ENCODE data around the gene PTGIR. TPM values are rescaled to one million over a fixed set of nuclear protein-coding genes. Genes with fewer than 3 reads are reported as not detected.
A peak's percentile ranks its signal among the peaks of the same experiment; 100 is the strongest.

PTGIR gene
- total RNA-seq, 3 donors from 2014 or later (not counting 1 experiment from before 2014, with no cell fraction given) = 0.75 to 1.4 (median 1.0) TPM

DNA sequence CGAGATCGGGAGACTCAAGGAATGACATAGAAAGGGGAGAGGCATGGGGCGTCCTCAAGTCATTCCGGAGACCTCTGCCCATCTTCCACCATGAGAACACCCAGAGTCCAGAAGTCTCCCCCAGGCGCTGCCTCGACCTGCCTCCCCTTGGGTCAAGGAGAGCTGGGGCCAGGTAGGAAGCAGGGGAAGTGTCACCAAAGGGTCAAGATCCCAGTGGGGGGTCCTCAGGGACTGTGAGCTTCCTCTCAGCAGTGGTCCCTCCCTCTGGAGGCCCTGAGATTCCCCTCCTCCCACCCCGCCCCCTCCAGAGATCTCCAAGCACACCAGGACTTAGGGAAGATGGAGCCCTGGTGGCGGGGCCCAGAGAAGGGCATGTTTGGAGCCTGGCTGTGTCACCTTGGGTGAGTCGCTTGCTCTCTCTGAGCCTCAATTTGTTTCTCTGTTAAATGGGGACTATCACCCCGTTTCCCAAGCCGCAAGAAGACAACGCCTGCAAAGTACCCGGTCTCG is 35.2 kb upstream of the PTGIR start:
- no peak overlapping the region for H3K27ac ChIP-seq (ENCODE audit: low read length)
- Mint-ChIP-seq H3K4me3 (peak overlapping the region; percentile 70), H3K4me1 (peaks cover 16 to 32% of the 10 kb centered on the region in 2 donors), H3K27me3 (ENCODE audit: low read depth in 2 of 2) (peaks cover 17 to 26% of the 10 kb centered on the region in 2 donors), H3K9me3 (no peaks in the 10 kb centered on the region), H3K27ac (peak overlapping the region in 1 of 2 donors; percentile 88), H3K36me3 (no peaks in the 10 kb centered on the region)
- peaks cover 29% of the 10 kb centered on the region for H3K4me1 ChIP-seq (ENCODE audit: control insufficient read depth, insufficient read depth, low read length)
- DNase-seq (peak in 1 of 2 donors; percentile 37), ATAC-seq (no peak)
- H3K36me3 ChIP-seq (ENCODE audit: control insufficient read depth, insufficient read depth, low read length) = no peaks in the 10 kb centered on the region
- TF ChIP-seq, protein P1, sequence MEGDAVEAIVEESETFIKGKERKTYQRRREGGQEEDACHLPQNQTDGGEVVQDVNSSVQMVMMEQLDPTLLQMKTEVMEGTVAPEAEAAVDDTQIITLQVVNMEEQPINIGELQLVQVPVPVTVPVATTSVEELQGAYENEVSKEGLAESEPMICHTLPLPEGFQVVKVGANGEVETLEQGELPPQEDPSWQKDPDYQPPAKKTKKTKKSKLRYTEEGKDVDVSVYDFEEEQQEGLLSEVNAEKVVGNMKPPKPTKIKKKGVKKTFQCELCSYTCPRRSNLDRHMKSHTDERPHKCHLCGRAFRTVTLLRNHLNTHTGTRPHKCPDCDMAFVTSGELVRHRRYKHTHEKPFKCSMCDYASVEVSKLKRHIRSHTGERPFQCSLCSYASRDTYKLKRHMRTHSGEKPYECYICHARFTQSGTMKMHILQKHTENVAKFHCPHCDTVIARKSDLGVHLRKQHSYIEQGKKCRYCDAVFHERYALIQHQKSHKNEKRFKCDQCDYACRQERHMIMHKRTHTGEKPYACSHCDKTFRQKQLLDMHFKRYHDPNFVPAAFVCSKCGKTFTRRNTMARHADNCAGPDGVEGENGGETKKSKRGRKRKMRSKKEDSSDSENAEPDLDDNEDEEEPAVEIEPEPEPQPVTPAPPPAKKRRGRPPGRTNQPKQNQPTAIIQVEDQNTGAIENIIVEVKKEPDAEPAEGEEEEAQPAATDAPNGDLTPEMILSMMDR (IDR thresholded peaks at IDR 0.05) = no peak
- H3K27me3 ChIP-seq (ENCODE audit: control insufficient read depth, insufficient read depth, low read length) = peaks cover 28% of the 10 kb centered on the region
- 10% methylated on average over 14 of the region's 14 CpGs for WGBS (ENCODE audit: insufficient coverage)
- intact Hi-C loops (cut with micrococcal nuclease) = no loop called here
- no peaks in the 10 kb centered on the region for H3K9me3 ChIP-seq (ENCODE audit: control insufficient read depth, insufficient read depth, low read length)
- peak overlapping the region; percentile 28 for H3K4me3 ChIP-seq (ENCODE audit: low read length)

DNA sequence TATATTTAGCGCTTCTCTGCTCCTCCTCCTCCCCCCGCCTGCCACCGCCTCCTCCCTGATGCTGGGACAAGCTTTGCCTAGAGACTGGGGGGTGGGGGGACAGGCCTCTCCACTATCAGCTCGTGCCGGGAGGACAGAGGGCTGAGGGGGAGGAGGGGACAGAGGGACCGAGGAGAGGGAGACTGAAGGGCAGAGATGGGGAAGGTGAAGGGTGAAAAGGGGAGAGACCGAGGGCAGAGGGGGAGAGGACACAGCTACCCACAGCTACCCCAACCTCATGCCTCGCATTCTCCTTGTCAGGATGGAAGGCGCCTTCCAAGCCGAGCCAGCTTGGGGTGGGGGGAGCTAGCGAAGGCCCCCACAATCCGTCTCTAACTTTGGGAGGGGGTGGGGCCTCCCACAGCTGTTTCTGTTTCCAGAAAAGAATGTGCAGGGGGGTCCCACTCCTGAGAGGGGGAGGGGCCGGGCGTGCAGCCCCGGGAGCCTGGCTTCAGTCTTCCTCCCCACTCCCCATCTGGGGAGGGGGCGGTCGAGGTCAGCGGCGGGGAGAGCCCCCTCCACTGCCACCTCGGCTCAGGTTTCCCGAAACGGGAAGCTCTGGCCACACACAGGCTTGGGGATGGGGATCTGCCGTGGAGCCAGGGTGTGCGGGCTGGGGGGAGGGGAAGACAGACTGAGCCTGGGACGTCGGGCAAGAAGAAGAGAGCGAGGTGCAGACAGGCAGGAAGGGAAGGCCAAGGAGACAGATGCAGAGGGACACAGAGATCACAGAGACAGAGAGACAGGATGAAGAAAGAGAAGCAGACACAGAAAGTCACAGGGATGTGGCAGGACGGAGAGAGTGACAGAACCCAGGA is 34.5 kb upstream of the PTGIR start:
- Histone ChIP-seq H3K4me3 (ENCODE audit: low read length) (no peak overlapping the region), H3K27me3 (ENCODE audit: control insufficient read depth, insufficient read depth, low read length) (peaks cover 28% of the 10 kb centered on the region), H3K4me1 (ENCODE audit: control insufficient read depth, insufficient read depth, low read length) (peaks cover 29% of the 10 kb centered on the region), H3K27ac (ENCODE audit: low read length) (no peak overlapping the region), H3K36me3 (ENCODE audit: control insufficient read depth, insufficient read depth, low read length) (no peaks in the 10 kb centered on the region), H3K9me3 (ENCODE audit: control insufficient read depth, insufficient read depth, low read length) (no peaks in the 10 kb centered on the region)
- intact Hi-C loops (cut with micrococcal nuclease) = no loop called here
- peak overlapping the region in 1 of 2 donors; percentile 88 for H3K27ac Mint-ChIP-seq
- ATAC-seq = no peak
- no peaks in the 10 kb centered on the region for H3K9me3 Mint-ChIP-seq
- 4% methylated on average over 21 of the region's 28 CpGs for WGBS (ENCODE audit: insufficient coverage)
- H3K4me1 Mint-ChIP-seq = peaks cover 16 to 32% of the 10 kb centered on the region in 2 donors
- H3K36me3 Mint-ChIP-seq = no peaks in the 10 kb centered on the region
- H3K4me3 Mint-ChIP-seq = peak overlapping the region; percentile 70
- TF ChIP-seq, protein P1 (IDR thresholded peaks at IDR 0.05) = no peak
- DNase-seq = peak in 1 of 2 donors; percentile 35
- peaks cover 17 to 30% of the 10 kb centered on the region in 2 donors for H3K27me3 Mint-ChIP-seq (ENCODE audit: low read depth in 2 of 2)

DNA sequence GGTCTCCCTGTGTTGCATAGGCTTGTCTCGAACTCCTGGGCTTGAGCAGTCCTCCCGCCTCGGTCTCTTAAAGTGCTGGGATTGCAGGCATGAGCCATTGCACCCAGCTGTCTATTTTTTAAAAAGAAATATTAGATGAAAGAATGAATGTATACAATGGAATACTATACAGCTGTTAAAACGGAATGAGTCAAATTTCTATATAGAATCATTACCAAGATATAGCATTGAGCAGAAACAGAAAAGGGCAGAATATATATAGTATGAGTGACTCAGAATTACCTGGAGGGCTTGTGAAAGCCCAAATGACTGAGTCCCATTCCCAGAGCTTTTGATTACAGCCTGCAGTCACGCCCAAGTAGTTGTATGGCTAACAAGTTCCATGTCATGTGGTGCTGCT is 31.7 kb upstream of the PTGIR start:
- WGBS (ENCODE audit: insufficient coverage) = 92% methylated on average over 4 of the region's 5 CpGs
- DNase-seq = no peak
- intact Hi-C loops (cut with micrococcal nuclease) = no loop called here

More for the DNA sequence above, 31.7 kb upstream of the PTGIR start:
- Mint-ChIP-seq H3K27ac (no peak overlapping the region), H3K9me3 (no peaks in the 10 kb centered on the region), H3K27me3 (ENCODE audit: low read depth in 2 of 2) (peaks cover 35 to 38% of the 10 kb centered on the region in 2 donors), H3K4me3 (no peak overlapping the region), H3K4me1 (peaks cover 8 to 23% of the 10 kb centered on the region in 2 donors), H3K36me3 (no peaks in the 10 kb centered on the region)
- Histone ChIP-seq H3K9me3 (ENCODE audit: control insufficient read depth, insufficient read depth, low read length) (no peaks in the 10 kb centered on the region), H3K4me1 (ENCODE audit: control insufficient read depth, insufficient read depth, low read length) (peaks cover 21% of the 10 kb centered on the region), H3K27ac (ENCODE audit: low read length) (no peak overlapping the region), H3K36me3 (ENCODE audit: control insufficient read depth, insufficient read depth, low read length) (no peaks in the 10 kb centered on the region), H3K27me3 (ENCODE audit: control insufficient read depth, insufficient read depth, low read length) (peaks cover 28% of the 10 kb centered on the region), H3K4me3 (ENCODE audit: low read length) (no peak overlapping the region)
- TF ChIP-seq, protein P1 (IDR thresholded peaks at IDR 0.05) = no peak
- ATAC-seq = no peak
